ENCODE data around the gene BTBD7.

DNA sequence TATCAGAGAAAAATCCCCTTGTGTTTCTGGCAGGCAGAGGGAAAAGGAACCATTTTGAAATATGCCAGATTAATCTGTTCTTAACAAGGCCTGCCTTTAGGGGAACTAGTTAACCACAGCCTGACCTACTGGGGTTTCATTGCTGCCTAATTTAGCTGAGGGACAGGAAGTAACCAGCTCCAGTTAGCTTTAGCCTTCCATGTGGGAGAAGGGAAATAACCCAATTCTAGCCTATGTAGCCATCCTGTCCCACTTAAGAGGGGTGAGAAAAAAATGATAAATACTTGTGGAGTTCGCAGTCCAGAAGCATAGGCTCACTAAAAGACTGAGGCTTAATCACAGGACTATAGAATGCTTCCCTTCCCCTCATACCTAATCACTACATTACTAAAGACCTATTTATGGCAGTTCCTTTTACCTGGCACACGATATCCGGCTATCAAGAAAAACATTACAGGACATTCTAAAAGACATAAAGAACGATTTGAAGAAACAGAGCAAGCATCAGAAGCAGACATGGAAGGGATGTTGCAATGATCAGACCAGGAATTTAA lies 37.0 kb upstream of the BTBD7 start:
- TF ChIP-seq, protein P1, sequence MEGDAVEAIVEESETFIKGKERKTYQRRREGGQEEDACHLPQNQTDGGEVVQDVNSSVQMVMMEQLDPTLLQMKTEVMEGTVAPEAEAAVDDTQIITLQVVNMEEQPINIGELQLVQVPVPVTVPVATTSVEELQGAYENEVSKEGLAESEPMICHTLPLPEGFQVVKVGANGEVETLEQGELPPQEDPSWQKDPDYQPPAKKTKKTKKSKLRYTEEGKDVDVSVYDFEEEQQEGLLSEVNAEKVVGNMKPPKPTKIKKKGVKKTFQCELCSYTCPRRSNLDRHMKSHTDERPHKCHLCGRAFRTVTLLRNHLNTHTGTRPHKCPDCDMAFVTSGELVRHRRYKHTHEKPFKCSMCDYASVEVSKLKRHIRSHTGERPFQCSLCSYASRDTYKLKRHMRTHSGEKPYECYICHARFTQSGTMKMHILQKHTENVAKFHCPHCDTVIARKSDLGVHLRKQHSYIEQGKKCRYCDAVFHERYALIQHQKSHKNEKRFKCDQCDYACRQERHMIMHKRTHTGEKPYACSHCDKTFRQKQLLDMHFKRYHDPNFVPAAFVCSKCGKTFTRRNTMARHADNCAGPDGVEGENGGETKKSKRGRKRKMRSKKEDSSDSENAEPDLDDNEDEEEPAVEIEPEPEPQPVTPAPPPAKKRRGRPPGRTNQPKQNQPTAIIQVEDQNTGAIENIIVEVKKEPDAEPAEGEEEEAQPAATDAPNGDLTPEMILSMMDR (conservative IDR thresholded peaks at IDR 0.05): no peak
- no peak for TF ChIP-seq EZH2 (IDR thresholded peaks at IDR 0.05; ENCODE audit: low read depth)
